ENCODE measurements around the gene ARID5B. TPM values are rescaled to one million over a fixed set of nuclear protein-coding genes. Genes with fewer than 3 reads are reported as not detected.
A peak's percentile ranks its signal among the peaks of the same experiment; 100 is the strongest.

The ARID5B gene
- polyA plus RNA-seq, 1 of the 3 experiments (the other 2 are of a cell fraction), result 10.9 TPM

- DNase-seq, result no peak
- Histone ChIP-seq H3K27ac (ENCODE audit: low read depth in 2 of 2, low read length in 1 of 2) (peak overlapping the region; percentile 75 to 84), H3F3A (replicated peaks; ENCODE audit: insufficient read depth) (peaks cover 34% of the 10 kb centered on the region), H3K27me3 (ENCODE audit: insufficient read depth) (no peaks in the 10 kb centered on the region), H2AFZ (ENCODE audit: low read depth) (no peak overlapping the region), H3K9me2 (no peaks in the 10 kb centered on the region), H3K4me2 (peak overlapping the region; percentile 67; the same call in 1 of the 2 replicates), H3K4me1 (ENCODE audit: control insufficient read depth in 1 of 2, insufficient read depth in 2 of 2, low read depth in 1 of 2, low read length in 1 of 2) (peaks cover 34 to 70% of the 10 kb centered on the region in 2 experiments), H3K79me2 (ENCODE audit: insufficient read depth) (peaks cover 53% of the 10 kb centered on the region), H3K4me3 (ENCODE audit: low read depth in 2 of 2, low read length in 1 of 2) (no peak overlapping the region), H3K9ac (no peak overlapping the region), H3K9me3 (no peaks in the 10 kb centered on the region), H4K20me1 (ENCODE audit: insufficient read depth) (no peaks in the 10 kb centered on the region), H3K36me3 (replicated peaks in 1 of 2; ENCODE audit: control insufficient read depth in 1 of 2, insufficient read depth in 2 of 2, low read length in 1 of 2) (no peaks in the 10 kb centered on the region)
- WGBS (ENCODE audit: low lambda C conversion rate), result 84% methylated on average over 1 of the region's 1 CpG
- TF ChIP-seq NFIC (IDR thresholded peaks at IDR 0.05; ENCODE audit: borderline replicate concordance) (no peak), TAF1 (IDR thresholded peaks at IDR 0.05; ENCODE audit: borderline replicate concordance, low read depth, low read length) (no peak), FOSL2 (IDR thresholded peaks at IDR 0.05; ENCODE audit: borderline replicate concordance, low read depth) (no peak), GATA2 (CRISPR knock-in tag; IDR thresholded peaks at IDR 0.05) (no peak), MAX (IDR thresholded peaks at IDR 0.05; ENCODE audit: low read depth) (no peak), MXI1 (IDR thresholded peaks at IDR 0.05; ENCODE audit: low read depth, low read length) (no peak), CHD2 (IDR thresholded peaks at IDR 0.05; ENCODE audit: low read length, partially characterized antibody) (no peak), SIN3A (IDR thresholded peaks at IDR 0.05; ENCODE audit: borderline replicate concordance, low read depth, low read length) (no peak), RAD21 (IDR thresholded peaks at IDR 0.05; ENCODE audit: low read length) (no peak), NRF1 (IDR thresholded peaks at IDR 0.05; ENCODE audit: low read depth, low read length) (no peak), RCOR1 (IDR thresholded peaks at IDR 0.05; ENCODE audit: low read length) (no peak), REST (IDR thresholded peaks at IDR 0.05; ENCODE audit: low read depth, low read length) (no peak), TEAD4 (IDR thresholded peaks at IDR 0.05; ENCODE audit: borderline replicate concordance, insufficient read depth) (no peak), CTCF (IDR thresholded peaks at IDR 0.05) (no peak), IRF3 (IDR thresholded peaks at IDR 0.05; ENCODE audit: low read depth, low read length) (no peak)
- ChIA-PET POLR2A (no interaction called here), CTCF (interaction anchor here (1.0 to 11.2 kb wide), 9 partner anchors 13 to 397 kb away, joined by 3 to 190 read pairs (median 13); no protein-coding TSS in a partner anchor)
These were observed 138.5 kb downstream of the ARID5B start for GRCh38 chr10:62039954-62040353.
